Myocyte (in vitro differentiated cells): Measurements from ENCODE around the gene SCRN2. TPM values are rescaled to one million over a fixed set of nuclear protein-coding genes. Genes with fewer than 3 reads are reported as not detected.

Experiments
- DNase-seq: peaks from one replicate; pipeline ENCODE4 v3.0.0-alpha.2; 2012; ENCODE audit warnings: low read depth
- polyA plus RNA-seq: library from polyadenylated mRNA; unstranded; fragments of >200 nt; gene quantifications from one replicate; pipeline ENCODE4 v1.2.1, GENCODE V29; 2012; ENCODE audit warnings: missing spikeins
- total RNA-seq: library from RNA; depleted of rRNA; stranded (reverse); fragments of >200 nt; gene quantifications from 2 replicates; pipeline ENCODE4 v1.2.3, GENCODE V29; 2014

SCRN2 gene
- 111 and 158 TPM in 2 replicates for total RNA-seq
- 85.2 TPM for polyA plus RNA-seq

- peak; percentile 91 for DNase-seq
Observed at GRCh38 chr17:47840742-47841487, at the start of gene SCRN2. TSS of gene SCRN2 (minus strand) at chr17:47841273. CDS start at chr17:47840843, 430 bp downstream.

GRCh38 chr17:47889734-47890529 lies 48.9 kb upstream of the SCRN2 start:
- DNase-seq: peak; percentile 75

GRCh38 chr17:47888293-47888692 lies 47.2 kb upstream of the SCRN2 start:
- DNase-seq: no peak

- DNase-seq: no peak
Observed at GRCh38 chr17:47884905-47885730, 44.0 kb upstream of the SCRN2 start.

GRCh38 chr17:47884427-47884740 lies 43.3 kb upstream of the SCRN2 start:
- no peak for DNase-seq

GRCh38 chr17:47883589-47884426 lies 42.7 kb upstream of the SCRN2 start:
- DNase-seq: no peak

GRCh38 chr17:47882695-47883588 lies 41.9 kb upstream of the SCRN2 start:
- DNase-seq: no peak

GRCh38 chr17:47882247-47882646 lies 41.2 kb upstream of the SCRN2 start:
- DNase-seq: peak; percentile 60

GRCh38 chr17:47879776-47880454 lies 38.8 kb upstream of the SCRN2 start:
- DNase-seq: no peak

GRCh38 chr17:47879028-47879585 lies 38.0 kb upstream of the SCRN2 start:
- DNase-seq: peak; percentile 63

- peak; percentile 23 for DNase-seq
Observed at GRCh38 chr17:47878203-47879027, 37.3 kb upstream of the SCRN2 start.

GRCh38 chr17:47877368-47878034 lies 36.4 kb upstream of the SCRN2 start:
- no peak for DNase-seq

GRCh38 chr17:47875011-47875985 lies 34.2 kb upstream of the SCRN2 start:
- peak; percentile 31 for DNase-seq

GRCh38 chr17:47873200-47874090 lies 32.4 kb upstream of the SCRN2 start:
- no peak for DNase-seq

GRCh38 chr17:47872651-47873161 lies 31.6 kb upstream of the SCRN2 start:
- DNase-seq: no peak
